ENCODE measurements around the gene FAM163A. TPM values are rescaled to one million over a fixed set of nuclear protein-coding genes. Genes with fewer than 3 reads are reported as not detected.

FAM163A gene
- total and polyA plus RNA-seq, 9 of the 15 experiments (the other 6 are each of a cell fraction or from before 2014, with no cell fraction given), result not detected

DNA sequence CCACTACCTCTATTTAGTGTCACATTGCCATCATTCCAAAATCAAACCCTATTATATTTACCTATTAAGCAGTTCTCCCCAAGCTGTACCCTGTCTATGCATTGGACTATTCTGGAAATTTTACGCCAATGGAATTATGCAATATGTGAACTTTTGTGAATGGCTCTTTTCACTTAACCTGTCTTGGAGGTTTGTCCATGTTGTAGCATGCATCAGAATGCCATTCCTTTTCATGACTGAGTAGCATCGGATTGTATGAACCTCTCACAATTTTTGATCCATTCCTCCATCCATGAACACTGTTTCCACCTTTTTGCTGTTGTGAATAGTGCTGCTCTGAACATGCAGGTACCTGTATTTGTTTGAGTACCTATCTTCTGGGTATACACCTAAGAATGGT is 33.7 kb downstream of the FAM163A start (continued):
- TF ChIP-seq, protein P1, sequence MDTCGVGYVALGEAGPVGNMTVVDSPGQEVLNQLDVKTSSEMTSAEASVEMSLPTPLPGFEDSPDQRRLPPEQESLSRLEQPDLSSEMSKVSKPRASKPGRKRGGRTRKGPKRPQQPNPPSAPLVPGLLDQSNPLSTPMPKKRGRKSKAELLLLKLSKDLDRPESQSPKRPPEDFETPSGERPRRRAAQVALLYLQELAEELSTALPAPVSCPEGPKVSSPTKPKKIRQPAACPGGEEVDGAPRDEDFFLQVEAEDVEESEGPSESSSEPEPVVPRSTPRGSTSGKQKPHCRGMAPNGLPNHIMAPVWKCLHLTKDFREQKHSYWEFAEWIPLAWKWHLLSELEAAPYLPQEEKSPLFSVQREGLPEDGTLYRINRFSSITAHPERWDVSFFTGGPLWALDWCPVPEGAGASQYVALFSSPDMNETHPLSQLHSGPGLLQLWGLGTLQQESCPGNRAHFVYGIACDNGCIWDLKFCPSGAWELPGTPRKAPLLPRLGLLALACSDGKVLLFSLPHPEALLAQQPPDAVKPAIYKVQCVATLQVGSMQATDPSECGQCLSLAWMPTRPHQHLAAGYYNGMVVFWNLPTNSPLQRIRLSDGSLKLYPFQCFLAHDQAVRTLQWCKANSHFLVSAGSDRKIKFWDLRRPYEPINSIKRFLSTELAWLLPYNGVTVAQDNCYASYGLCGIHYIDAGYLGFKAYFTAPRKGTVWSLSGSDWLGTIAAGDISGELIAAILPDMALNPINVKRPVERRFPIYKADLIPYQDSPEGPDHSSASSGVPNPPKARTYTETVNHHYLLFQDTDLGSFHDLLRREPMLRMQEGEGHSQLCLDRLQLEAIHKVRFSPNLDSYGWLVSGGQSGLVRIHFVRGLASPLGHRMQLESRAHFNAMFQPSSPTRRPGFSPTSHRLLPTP (IDR thresholded peaks at IDR 0.05; ENCODE audit: borderline replicate concordance, extremely low read depth, insufficient read length), result no peak
- TF ChIP-seq ARID2 (IDR thresholded peaks at IDR 0.05), result no peak
- TF ChIP-seq, protein P2, sequence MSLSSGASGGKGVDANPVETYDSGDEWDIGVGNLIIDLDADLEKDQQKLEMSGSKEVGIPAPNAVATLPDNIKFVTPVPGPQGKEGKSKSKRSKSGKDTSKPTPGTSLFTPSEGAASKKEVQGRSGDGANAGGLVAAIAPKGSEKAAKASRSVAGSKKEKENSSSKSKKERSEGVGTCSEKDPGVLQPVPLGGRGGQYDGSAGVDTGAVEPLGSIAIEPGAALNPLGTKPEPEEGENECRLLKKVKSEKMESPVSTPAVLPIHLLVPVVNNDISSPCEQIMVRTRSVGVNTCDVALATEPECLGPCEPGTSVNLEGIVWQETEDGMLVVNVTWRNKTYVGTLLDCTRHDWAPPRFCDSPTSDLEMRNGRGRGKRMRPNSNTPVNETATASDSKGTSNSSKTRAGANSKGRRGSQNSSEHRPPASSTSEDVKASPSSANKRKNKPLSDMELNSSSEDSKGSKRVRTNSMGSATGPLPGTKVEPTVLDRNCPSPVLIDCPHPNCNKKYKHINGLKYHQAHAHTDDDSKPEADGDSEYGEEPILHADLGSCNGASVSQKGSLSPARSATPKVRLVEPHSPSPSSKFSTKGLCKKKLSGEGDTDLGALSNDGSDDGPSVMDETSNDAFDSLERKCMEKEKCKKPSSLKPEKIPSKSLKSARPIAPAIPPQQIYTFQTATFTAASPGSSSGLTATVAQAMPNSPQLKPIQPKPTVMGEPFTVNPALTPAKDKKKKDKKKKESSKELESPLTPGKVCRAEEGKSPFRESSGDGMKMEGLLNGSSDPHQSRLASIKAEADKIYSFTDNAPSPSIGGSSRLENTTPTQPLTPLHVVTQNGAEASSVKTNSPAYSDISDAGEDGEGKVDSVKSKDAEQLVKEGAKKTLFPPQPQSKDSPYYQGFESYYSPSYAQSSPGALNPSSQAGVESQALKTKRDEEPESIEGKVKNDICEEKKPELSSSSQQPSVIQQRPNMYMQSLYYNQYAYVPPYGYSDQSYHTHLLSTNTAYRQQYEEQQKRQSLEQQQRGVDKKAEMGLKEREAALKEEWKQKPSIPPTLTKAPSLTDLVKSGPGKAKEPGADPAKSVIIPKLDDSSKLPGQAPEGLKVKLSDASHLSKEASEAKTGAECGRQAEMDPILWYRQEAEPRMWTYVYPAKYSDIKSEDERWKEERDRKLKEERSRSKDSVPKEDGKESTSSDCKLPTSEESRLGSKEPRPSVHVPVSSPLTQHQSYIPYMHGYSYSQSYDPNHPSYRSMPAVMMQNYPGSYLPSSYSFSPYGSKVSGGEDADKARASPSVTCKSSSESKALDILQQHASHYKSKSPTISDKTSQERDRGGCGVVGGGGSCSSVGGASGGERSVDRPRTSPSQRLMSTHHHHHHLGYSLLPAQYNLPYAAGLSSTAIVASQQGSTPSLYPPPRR (CRISPR knock-in tag; IDR thresholded peaks at IDR 0.05; ENCODE audit: borderline replicate concordance), result no peak
- TF ChIP-seq, protein P3, sequence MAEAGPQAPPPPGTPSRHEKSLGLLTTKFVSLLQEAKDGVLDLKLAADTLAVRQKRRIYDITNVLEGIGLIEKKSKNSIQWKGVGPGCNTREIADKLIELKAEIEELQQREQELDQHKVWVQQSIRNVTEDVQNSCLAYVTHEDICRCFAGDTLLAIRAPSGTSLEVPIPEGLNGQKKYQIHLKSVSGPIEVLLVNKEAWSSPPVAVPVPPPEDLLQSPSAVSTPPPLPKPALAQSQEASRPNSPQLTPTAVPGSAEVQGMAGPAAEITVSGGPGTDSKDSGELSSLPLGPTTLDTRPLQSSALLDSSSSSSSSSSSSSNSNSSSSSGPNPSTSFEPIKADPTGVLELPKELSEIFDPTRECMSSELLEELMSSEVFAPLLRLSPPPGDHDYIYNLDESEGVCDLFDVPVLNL (CRISPR knock-in tag; IDR thresholded peaks at IDR 0.05; ENCODE audit: low read depth), result no peak
- TF ChIP-seq NCOA4 (IDR thresholded peaks at IDR 0.05; ENCODE audit: partially characterized antibody), result no peak
